GM12873 (cell line): ENCODE results near the gene ANO10.

Experiments used
- TF ChIP-seq, protein P1 (sequence below): IDR thresholded peaks from 2 replicates; pipeline ENCODE4 v1.5.1; 2012; ENCODE audit warnings: low read depth, mild to moderate bottlenecking, moderate library complexity, low read length, control low read depth; ENCODE audit not compliant: insufficient read depth; ENCODE audit errors: missing control alignments

Gene ANO10

DNA sequence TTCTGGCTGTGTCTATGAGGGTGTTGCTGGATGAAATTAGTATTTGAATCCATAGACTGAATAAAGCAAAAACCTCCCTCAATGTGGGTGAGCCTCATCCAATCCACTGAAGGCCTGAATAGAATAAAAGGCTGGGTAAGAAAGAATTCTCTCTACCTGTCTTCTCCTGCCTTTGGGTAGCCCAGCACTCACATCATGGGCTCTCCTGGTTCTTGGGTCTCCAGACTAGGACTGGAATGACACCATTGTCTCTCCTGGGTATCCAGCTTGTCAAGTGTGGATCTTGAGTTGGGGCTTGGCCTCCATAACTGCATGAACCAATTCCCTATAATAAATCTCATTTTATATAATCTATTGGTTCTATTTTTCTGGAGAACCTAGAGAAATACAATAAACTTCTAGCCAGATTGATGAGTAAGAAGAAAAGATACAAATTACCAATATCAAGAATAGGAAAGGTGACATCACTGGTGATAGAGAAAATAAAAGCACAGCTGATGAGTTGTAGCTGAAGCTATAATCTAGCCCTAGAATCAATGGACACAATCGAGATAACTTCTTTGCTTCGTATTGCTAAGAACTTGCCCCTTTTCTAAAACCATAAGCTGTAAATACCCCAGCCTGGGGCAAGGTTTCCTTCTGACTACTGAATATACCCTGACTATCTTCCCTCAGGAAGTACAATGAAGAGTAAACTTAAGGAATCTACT, 106.4 kb downstream of the ANO10 start:
- TF ChIP-seq, protein P1, sequence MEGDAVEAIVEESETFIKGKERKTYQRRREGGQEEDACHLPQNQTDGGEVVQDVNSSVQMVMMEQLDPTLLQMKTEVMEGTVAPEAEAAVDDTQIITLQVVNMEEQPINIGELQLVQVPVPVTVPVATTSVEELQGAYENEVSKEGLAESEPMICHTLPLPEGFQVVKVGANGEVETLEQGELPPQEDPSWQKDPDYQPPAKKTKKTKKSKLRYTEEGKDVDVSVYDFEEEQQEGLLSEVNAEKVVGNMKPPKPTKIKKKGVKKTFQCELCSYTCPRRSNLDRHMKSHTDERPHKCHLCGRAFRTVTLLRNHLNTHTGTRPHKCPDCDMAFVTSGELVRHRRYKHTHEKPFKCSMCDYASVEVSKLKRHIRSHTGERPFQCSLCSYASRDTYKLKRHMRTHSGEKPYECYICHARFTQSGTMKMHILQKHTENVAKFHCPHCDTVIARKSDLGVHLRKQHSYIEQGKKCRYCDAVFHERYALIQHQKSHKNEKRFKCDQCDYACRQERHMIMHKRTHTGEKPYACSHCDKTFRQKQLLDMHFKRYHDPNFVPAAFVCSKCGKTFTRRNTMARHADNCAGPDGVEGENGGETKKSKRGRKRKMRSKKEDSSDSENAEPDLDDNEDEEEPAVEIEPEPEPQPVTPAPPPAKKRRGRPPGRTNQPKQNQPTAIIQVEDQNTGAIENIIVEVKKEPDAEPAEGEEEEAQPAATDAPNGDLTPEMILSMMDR: no peak

DNA sequence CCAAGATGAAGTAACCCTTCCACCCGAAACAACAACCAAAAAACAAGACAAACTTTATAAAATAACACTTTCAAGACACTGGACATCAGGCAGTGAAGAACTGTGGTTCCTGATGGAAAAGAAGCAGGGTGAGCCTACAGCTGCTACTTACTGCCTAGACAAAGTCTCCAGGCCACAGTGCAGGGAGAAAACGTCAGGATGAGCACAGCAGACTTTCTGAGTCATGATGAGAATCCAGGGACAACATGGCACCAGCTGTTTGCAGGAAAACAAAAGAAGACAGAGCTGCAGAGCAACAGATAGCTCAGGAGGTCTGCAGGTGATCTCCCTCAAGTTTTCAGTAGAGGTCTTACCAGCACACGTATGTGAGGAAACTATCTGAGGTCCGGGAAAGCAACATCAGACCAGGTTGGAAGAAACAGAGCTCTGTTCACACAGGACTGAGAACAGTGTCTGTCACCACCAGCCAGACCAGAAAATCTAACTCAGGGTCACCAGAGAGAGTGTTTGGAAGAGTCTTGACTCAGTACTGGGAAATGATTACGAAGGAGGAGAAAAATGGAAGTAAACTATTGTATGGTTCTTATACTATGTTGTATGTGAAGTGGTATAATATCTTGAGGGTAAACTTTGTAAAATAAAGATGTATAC, 108.9 kb downstream of the ANO10 start:
- TF ChIP-seq, protein P1: no peak

DNA sequence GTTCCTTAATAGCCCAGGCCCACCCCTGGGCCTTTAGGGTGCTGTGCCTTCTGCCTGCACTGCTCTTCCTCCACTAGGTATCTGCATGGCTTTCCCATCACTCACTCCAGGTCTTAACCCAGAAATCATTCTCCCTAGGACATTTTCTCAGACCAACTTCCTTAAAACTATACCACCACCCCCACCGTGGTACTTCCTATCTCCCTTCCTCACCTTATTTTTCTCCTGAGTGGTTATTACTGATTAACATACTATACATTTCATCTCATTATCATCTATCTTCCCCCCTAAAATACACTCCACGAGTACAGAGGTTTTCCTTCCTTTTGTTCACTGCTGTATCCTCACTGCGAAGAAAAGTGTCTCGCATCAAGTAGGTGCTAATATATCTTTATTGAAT, 115.2 kb downstream of the ANO10 start:
- TF ChIP-seq, protein P1: no peak

DNA sequence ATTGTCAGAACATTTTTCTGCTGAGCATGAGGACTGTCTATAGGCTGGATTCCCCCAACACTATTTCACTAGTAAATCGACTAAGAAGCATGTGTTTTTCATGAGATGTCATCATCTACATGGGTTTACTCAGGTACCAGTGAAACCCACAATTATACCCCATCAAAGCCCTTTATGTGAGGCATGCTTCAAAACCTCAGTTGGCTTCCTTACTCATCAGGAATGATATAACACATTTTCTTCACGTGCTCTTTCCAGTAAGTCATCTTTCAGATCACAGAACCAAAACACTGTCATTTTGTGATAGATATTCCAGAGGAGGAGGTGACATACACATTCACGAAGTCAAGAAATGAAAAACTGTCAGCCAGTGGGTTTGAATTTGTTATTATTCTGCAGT, 116.5 kb downstream of the ANO10 start:
- TF ChIP-seq, protein P1: no peak

DNA sequence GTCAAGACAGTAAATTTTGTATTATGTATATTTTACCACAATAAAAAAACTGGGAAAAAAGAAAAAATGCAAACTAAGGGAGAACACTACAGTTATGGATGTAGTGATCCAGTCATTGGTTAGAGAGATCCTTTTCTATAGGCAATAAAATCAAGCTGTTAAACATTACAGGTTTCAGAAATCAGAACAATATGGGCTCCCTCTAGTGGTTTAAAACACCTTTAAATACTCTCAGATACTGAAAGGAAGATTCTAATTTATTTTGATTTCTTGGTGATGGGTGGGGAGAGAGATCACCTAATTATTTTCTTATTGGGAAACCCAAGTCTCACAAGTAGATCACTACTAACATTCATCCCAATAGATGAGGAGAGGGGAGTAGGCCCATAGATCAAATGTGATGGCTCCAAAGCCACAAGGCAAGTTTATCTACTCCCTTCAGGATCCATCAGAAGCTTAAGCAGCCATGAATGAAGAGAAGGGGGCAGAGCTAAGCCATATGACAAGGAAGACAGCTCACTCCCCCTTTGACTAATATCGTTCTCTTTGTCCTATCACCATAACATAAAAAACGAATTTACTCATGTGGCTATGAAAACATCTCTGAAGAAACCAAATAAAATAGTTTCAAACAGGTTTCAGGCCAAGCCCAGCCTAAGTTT, 118.6 kb downstream of the ANO10 start:
- TF ChIP-seq, protein P1: peak; percentile 31

DNA sequence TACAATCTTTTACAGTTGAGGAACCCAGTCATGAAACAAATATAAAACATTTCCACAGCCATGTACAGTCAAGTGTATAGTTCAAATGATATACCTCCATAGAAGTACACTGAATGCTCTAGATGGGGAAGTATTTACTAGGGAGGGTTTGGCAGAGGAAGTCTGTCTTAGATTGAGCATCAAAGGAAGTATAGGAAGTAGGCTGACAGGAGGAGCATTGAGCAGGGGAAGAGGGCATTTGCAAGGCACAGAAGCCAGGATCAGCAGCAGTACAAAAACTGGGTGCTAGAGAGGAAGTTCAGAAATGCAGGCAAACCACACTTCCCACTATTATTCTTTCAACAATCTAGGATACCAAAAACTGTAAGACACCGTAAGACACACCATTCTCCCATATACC, 122.6 kb downstream of the ANO10 start:
- TF ChIP-seq, protein P1: no peak

DNA sequence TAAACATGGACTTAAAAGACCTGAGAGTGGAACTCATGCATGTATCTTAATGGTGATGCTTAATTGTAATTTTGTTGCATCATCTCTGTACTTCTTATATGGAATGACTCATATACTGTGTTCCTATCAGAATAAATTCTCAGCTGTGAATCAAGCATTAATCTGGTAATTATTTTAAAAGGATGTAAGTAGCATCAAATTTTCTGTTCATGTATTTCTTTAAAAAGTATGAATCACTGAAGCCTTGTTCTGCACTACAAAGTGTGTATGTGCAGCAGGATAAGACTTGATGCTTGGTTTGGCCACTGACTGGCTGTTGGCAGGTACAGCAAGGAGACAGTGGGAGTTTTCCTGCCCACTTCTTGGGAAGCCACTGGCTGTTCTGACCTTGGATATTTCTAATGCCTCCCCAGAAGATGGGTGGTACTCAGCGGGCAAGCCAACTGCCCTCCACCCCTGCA, 123.9 kb downstream of the ANO10 start:
- TF ChIP-seq, protein P1: no peak
